DOHH2 (cell line): ENCODE results near the gene AQP1.

Experiments
- CTCF ChIP-seq: fragments of 200-600 bp; sonication (generic); IDR thresholded peaks from one replicate; pipeline ENCODE4 v1.5.1; 2014; ENCODE audit warnings: antibody characterized with exemption, mild to moderate bottlenecking, low read depth, low read length; ENCODE audit not compliant: poor library complexity, severe bottlenecking
- EZH2phosphoT487 ChIP-seq: fragments of 200-600 bp; sonication (generic); IDR thresholded peaks from 2 replicates; pipeline ENCODE4 v1.6.1; 2017; ENCODE audit warnings: borderline replicate concordance, mild to moderate bottlenecking, antibody characterized with exemption, low read length, moderate library complexity, mixed read lengths

DNA sequence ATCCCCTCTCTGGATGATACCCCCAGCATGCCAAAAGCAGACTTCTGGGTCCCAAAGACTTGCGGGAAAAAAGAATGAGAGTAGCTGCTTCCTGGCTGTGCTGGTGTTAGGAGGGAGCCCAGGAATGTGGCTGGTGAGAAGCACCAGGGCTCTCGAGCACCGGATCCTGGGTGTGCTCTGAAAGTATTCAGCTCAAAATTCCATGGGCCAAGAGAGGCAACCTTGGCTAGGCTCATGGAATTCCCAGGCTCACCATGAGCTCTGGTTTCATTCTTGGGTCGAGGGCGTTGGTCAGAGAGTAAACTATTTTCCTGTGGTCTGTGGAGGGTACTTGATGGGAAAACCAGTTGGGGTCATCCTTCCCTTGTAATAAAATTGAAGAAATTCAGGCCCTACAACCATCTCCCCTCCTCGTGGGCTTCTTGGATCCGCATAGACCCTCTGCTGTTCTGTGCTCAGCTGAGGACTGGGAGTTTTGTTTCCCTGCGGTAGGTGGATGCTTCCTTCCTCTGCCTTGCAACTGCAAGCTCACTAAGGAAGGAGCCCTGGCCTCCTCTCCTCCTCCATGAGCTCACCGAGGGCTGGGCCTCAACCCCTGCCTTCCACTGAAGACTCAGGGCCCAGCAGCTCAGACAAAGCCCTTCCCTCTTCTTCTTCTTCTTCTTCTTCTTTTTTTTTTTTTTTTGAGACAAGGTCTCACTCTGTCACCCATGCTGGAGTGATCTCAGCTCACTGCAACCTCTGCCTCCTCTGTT lies 34.5 kb upstream of the AQP1 start:
- TF ChIP-seq CTCF = no peak
- no peak for TF ChIP-seq EZH2phosphoT487
